ENCODE results near the gene POLR2L.

The POLR2L gene

GRCh38 chr11:827146-827896 is 15.0 kb downstream of the POLR2L start:
- no peak for DNase-seq
- TF ChIP-seq POLR2A (IDR thresholded peaks at IDR 0.05; ENCODE audit: low read length) (no peak), GATA1 (IDR thresholded peaks at IDR 0.05; ENCODE audit: low read depth, low read length) (no peak)

DNA sequence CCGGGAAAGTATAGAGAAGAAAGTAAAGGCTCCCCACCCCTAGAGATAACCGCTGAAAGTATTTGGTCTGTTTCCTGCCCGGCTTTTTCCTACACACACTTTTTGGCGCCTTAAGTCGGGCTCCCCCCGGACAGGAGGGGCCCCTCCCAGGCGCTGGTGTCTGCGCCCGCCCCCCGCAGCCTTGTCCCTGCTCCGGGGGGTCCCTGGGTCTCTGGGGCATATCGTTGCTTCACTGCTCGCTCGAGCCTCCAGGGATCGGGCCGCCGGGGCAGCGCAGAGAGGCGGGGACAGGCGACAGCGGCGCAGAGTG is 15.5 kb downstream of the POLR2L start:
- TF ChIP-seq GATA1 (IDR thresholded peaks at IDR 0.05; ENCODE audit: low read depth, low read length) (no peak), POLR2A (IDR thresholded peaks at IDR 0.05; ENCODE audit: low read length) (no peak)
- no peak for DNase-seq

DNA sequence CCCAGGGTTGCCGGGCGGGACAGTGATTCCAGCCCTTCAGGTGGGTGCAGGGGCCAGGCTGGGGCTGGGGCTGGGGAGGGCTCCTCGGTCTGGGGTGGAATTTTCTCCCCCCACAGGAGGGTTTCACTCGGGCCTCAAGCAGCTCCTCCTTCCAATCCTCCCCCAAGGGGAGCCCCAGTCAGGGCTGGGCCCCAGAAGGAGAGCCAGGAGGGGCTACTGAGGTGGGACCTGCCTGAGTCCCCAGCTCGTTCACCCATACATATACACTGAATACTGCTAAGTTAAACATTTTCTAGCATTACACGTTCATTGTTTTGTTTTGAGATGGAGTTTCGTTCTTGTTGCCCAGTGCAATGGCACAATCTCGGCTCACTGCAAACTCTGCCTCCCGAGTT is 16.1 kb downstream of the POLR2L start:
- TF ChIP-seq GATA1 (IDR thresholded peaks at IDR 0.05; ENCODE audit: low read depth, low read length) (no peak), POLR2A (IDR thresholded peaks at IDR 0.05; ENCODE audit: low read length) (no peak)

GRCh38 chr11:825366-826226 is 16.7 kb downstream of the POLR2L start:
- no peak for DNase-seq
- no peak for TF ChIP-seq GATA1 (IDR thresholded peaks at IDR 0.05; ENCODE audit: low read depth, low read length)
- TF ChIP-seq POLR2A (IDR thresholded peaks at IDR 0.05; ENCODE audit: low read length), result no peak

More for the DNA sequence above, 16.1 kb downstream of the POLR2L start:
- DNase-seq, result no peak

DNA sequence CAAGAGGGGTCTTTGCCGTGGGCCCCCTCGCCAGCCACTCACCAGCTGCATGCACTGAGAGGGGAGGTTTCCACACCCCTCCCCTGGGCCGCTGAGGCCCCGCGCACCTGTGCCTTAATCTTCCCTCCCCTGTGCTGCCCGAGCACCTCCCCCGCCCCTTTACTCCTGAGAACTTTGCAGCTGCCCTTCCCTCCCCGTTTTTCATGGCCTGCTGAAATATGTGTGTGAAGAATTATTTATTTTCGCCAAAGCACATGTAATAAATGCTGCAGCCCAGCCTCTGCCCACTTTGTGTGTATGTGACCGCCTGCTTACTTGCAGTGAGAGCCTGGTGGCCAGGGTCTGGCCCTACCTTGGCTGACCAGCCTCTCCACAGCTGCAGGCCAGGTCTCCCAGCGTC is 17.4 kb downstream of the POLR2L start:
- no peak for TF ChIP-seq POLR2A (IDR thresholded peaks at IDR 0.05; ENCODE audit: low read length)
- no peak for TF ChIP-seq GATA1 (IDR thresholded peaks at IDR 0.05; ENCODE audit: low read depth, low read length)
- DNase-seq, result no peak

DNA sequence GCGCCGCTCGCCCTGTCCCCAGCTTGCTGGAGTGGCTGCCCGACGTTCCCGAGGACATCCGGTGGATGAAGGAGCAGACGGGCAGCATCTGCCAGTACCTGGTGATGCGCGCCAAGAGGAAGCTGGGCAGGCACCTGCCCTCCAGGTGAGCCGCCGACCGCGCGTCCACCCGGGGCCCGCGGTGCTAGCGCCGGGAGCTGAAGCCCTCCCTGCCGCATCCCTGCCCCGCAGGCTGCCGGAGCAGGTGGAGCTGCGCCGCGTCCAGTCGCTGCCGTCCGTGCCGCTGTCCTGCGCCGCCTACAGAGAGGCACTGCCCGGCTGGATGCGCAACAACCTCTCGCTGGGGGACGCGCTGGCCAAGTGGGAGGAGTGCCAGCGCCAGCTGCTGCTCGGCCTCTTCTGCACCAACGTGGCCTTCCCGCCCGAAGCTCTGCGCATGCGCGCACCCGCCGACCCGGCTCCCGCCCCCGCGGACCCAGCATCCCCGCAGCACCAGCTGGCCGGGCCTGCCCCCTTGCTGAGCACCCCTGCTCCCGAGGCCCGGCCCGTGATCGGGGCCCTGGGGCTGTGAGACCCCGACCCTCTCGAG is 17.9 kb downstream of the POLR2L start:
- no peak for DNase-seq
- TF ChIP-seq POLR2A (IDR thresholded peaks at IDR 0.05; ENCODE audit: low read length), result no peak
- no peak for TF ChIP-seq GATA1 (IDR thresholded peaks at IDR 0.05; ENCODE audit: low read depth, low read length)

- no peak for DNase-seq
- no peak for TF ChIP-seq POLR2A (IDR thresholded peaks at IDR 0.05; ENCODE audit: low read length)
- no peak for TF ChIP-seq GATA1 (IDR thresholded peaks at IDR 0.05; ENCODE audit: low read depth, low read length)
Observed at GRCh38 chr11:823441-824291, 18.7 kb downstream of the POLR2L start.

DNA sequence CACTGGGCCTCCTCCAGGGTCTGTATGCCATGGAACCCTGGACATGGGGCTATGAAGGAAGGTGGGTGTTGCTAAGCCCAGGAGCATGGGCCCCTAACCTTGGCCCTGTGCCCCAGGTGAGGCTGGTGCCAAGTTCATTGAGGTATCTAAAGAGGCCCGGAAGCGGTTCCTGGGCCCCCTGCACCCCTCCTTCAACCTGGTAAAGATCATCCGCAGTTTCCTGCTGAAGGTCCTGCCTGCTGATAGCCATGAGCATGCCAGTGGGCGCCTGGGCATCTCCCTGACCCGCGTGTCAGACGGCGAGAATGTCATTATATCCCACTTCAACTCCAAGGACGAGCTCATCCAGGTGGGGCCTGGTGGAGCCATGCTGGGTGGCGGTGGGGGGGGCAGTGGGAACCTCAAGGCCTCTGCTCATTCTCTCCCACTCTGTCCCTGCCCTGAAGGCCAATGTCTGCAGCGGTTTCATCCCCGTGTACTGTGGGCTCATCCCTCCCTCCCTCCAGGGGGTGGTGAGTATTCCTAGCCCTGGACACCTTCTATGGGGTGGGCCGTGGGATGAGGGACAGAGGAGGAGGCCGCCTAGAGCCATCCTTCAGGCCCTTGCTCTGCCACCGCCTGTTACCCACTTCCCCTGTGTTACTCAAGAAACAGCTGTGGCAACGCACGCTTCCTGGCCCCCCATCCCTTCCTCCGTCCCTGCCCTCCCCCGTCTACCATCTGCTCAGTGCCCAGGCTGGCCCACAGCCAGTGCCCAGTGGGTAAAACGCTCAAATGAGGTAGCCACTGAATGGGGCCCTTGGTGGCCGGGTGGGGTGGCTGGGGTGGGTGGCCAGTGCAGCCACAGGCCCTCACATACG is 20.6 kb downstream of the POLR2L start:
- TF ChIP-seq GATA1 (IDR thresholded peaks at IDR 0.05; ENCODE audit: low read depth, low read length) (no peak), POLR2A (IDR thresholded peaks at IDR 0.05; ENCODE audit: low read length) (no peak)
- DNase-seq, result no peak

DNA sequence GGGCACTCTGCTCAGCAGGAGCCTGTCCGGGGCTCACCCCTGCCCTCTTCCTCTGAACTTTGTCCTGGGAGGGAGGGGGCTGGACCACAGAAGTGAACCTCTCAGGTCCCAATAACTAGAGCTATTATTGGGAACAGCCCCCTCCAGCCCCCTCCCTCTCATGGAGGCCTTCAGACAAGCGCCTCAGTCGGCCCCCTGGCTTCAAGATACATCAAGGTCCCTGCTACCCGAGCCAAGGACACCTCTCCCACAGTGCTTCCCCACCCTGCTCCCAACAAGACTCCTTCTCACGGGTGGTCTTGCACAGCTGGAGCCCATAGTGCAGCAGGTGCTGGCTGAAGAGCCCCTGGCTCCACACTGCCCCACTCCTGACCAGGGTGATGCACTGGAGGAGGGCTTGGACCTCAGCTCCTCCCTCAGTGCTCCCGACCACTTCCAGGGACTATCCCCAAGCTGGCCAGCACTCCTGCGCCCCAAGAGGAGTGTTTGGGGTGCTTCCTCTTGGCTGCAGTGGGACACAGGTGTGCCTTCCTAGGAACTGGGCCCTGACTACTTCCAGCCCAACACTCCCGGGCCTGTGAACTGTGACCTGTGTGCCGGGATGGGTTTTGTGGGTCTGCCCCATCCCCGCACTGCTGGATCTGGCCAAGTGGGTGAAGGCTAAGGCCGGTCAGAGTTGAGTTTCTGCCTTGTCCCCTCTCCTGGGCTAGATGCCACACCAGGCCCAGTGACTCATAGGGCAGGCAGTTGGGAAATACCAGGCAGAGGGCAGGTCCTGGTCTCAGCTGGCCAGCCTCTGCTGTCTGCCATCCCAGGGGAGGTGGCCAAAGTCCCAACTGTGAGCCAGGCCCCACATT is 21.4 kb downstream of the POLR2L start:
- DNase-seq, result no peak
- no peak for TF ChIP-seq POLR2A (IDR thresholded peaks at IDR 0.05; ENCODE audit: low read length)
- no peak for TF ChIP-seq GATA1 (IDR thresholded peaks at IDR 0.05; ENCODE audit: low read depth, low read length)

GRCh38 chr11:819943-820649 is 22.2 kb downstream of the POLR2L start:
- peak; percentile 93 for DNase-seq
- TF ChIP-seq GATA1 (IDR thresholded peaks at IDR 0.05; ENCODE audit: low read depth, low read length) (no peak), POLR2A (IDR thresholded peaks at IDR 0.05; ENCODE audit: low read length) (no peak)

DNA sequence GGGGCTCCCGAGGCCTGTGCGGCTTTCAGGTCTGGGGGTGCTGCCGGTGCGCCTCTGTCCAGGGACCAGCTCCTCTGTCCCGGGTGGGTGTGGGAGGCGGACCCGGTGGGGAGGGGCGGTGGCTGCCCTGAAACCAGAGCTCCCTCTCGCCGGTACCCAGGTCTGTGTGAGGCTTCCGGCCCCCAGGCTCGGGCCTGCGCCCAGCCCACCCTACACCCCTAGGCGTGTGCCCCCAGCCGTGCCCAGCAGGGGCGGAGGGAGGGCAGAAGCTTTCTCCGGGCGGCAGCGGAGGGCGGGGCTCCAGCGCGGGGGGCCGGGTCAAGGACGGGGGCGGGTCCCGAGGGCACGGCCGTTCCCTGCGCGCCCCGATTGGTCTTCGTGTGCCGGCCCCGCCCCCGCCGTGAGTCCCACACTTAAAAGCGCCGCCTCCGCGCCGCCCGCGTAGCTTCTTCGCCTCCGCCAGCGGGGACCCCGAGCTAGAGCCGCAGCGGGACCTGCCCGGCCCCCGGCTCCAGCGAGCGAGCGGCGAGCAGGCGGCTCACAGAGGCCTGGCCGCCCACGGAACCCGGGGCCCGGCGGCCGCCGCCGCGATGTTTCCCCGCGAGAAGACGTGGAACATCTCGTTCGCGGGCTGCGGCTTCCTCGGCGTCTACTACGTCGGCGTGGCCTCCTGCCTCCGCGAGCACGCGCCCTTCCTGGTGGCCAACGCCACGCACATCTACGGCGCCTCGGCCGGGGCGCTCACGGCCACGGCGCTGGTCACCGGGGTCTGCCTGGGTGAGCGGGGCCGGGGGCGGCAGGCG is 23.0 kb downstream of the POLR2L start:
- TF ChIP-seq POLR2A (IDR thresholded peaks at IDR 0.05; ENCODE audit: low read length) (peak; percentile 80), GATA1 (IDR thresholded peaks at IDR 0.05; ENCODE audit: low read depth, low read length) (no peak)
- DNase-seq, result peak; percentile 94 to 97

Measured in erythroblast (primary cell).